RWPE2 (cell line): ENCODE results near the gene ANTXR1.

ENCODE experiments used
- ATAC-seq: fragments of 200-7000 bp; cut with Tn5 transposase; 3 replicates; pipeline ENCODE4 v1.9.1; 2021; ENCODE audit warnings: low read depth
- DNase-seq: peaks from one replicate; pipeline ENCODE4 v3.0.0-alpha.2; 2020; ENCODE audit warnings: low spot score
- H3K27ac ChIP-seq: fragments of 450-650 bp; 2 replicates; pipeline ENCODE4 v1.5.1; 2017; ENCODE audit warnings: mild to moderate bottlenecking; ENCODE audit not compliant: poor library complexity, severe bottlenecking
- H3K27me3 ChIP-seq: fragments of 250-450 bp; sonication (Bioruptor Pico); 2 replicates; pipeline ENCODE4 v1.5.1; 2021; ENCODE audit warnings: mild to moderate bottlenecking, moderate library complexity; ENCODE audit not compliant: insufficient read depth, poor library complexity, severe bottlenecking
- H3K36me3 ChIP-seq: fragments of 250-450 bp; sonication (Bioruptor Pico); 2 replicates; pipeline ENCODE4 v1.5.1; 2020; ENCODE audit warnings: low read depth, mild to moderate bottlenecking, moderate library complexity
- H3K4me1 ChIP-seq: fragments of 250-450 bp; sonication (Bioruptor Pico); 2 replicates; pipeline ENCODE4 v1.5.1; 2021; ENCODE audit warnings: mild to moderate bottlenecking, moderate library complexity; ENCODE audit not compliant: insufficient read depth, poor library complexity, severe bottlenecking
- H3K4me3 ChIP-seq: fragments of 250-450 bp; sonication (Bioruptor Pico); 2 replicates; pipeline ENCODE4 v1.5.1; 2021; ENCODE audit warnings: mild to moderate bottlenecking, moderate library complexity; ENCODE audit not compliant: severe bottlenecking
- H3K9me3 ChIP-seq: fragments of 250-450 bp; sonication (Bioruptor Pico); 2 replicates; pipeline ENCODE4 v1.5.1; 2021; ENCODE audit warnings: mild to moderate bottlenecking, moderate library complexity; ENCODE audit not compliant: severe bottlenecking
- TF ChIP-seq, protein P1 (sequence below): fragments of 450-650 bp; IDR thresholded peaks from one replicate; pipeline ENCODE4 v1.5.1; 2017; ENCODE audit warnings: mild to moderate bottlenecking, moderate library complexity; ENCODE audit not compliant: poor library complexity, severe bottlenecking

Gene ANTXR1

DNA sequence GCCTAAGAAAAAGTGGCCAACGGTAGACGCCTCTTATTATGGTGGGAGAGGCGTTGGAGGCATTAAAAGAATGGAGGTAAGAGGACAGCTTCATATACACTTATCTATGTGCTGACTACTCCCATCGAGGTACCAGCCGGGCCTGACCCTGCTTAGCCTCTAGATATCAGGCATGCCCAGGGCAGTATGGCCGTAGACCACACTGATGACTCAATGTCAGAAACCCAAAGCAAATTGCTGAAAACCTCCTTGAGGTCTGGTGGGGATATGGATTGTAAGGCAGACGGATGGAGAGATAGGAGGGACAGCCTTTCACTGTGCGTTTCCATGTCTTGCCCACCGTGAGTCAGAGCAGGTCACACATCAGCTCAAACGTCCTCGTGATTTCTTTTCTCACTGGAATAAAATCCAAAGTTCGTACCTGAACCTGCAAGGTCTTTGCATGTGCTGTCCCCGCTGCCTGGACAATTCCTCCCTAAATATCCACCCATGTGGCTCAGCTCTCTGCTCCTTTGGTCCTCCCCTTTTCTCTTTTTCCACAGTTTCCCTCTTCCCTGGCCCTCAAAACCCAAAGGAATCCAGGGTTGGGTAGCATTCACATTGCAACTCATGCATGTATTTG, 168.9 kb downstream of the ANTXR1 start:
- ATAC-seq (no peak), DNase-seq (no peak)
- TF ChIP-seq, protein P1, sequence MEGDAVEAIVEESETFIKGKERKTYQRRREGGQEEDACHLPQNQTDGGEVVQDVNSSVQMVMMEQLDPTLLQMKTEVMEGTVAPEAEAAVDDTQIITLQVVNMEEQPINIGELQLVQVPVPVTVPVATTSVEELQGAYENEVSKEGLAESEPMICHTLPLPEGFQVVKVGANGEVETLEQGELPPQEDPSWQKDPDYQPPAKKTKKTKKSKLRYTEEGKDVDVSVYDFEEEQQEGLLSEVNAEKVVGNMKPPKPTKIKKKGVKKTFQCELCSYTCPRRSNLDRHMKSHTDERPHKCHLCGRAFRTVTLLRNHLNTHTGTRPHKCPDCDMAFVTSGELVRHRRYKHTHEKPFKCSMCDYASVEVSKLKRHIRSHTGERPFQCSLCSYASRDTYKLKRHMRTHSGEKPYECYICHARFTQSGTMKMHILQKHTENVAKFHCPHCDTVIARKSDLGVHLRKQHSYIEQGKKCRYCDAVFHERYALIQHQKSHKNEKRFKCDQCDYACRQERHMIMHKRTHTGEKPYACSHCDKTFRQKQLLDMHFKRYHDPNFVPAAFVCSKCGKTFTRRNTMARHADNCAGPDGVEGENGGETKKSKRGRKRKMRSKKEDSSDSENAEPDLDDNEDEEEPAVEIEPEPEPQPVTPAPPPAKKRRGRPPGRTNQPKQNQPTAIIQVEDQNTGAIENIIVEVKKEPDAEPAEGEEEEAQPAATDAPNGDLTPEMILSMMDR: no peak
- Histone ChIP-seq H3K27ac (no peak overlapping the region), H3K27me3 (no peaks in the 10 kb centered on the region), H3K4me3 (no peak overlapping the region), H3K4me1 (peaks cover 13% of the 10 kb centered on the region), H3K9me3 (no peaks in the 10 kb centered on the region), H3K36me3 (peaks cover 22% of the 10 kb centered on the region)

DNA sequence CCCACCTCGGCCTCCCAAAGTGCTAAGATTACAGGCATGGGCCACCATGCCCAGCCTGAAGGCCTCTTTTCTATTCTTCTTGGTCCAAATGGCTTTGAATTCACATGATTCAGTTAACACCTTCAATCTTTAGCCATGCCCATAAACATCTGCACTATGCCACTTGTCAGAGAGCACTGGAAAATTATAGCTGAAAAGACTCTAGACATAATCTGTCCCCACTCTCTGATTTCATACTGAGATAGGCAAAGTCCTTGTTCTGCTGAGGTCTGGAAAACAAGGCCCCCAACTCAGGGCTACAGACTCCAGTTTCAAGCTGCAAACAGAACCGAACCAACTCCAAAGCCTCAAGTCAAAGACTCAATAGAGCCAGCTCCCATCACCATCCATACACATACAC, 170.7 kb downstream of the ANTXR1 start:
- DNase-seq (no peak), ATAC-seq (no peak)
- H3K4me3 ChIP-seq: no peak overlapping the region
- H3K4me1 ChIP-seq: no peaks in the 10 kb centered on the region
- no peaks in the 10 kb centered on the region for H3K27me3 ChIP-seq
- H3K9me3 ChIP-seq: no peaks in the 10 kb centered on the region
- H3K36me3 ChIP-seq: peaks cover 22% of the 10 kb centered on the region
- TF ChIP-seq, protein P1: no peak
- H3K27ac ChIP-seq: no peak overlapping the region

DNA sequence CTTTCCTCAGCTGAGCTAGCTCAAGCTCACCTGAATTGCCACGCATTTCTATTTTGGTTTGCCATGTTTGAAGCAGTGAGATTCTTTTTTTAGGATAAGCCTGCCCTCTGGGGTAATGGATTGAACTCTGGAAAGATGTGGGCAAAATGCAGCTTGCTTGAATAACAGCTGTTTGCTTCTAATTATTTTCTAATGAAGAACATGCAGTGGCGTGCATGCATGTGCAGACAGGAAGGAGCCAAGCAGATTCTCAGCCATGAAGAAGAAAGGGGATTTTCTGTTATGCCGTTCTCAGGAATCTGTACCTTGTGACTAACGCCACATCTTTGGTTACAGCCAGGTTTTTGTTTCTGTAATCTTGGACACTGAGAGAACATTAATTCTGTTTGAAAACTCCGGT, 171.2 kb downstream of the ANTXR1 start:
- H3K4me3 ChIP-seq: no peak overlapping the region
- no peak overlapping the region for H3K27ac ChIP-seq
- TF ChIP-seq, protein P1: no peak
- H3K9me3 ChIP-seq: no peaks in the 10 kb centered on the region
- H3K36me3 ChIP-seq: peaks cover 22% of the 10 kb centered on the region
- H3K27me3 ChIP-seq: no peaks in the 10 kb centered on the region
- no peaks in the 10 kb centered on the region for H3K4me1 ChIP-seq
- DNase-seq (no peak), ATAC-seq (no peak)

DNA sequence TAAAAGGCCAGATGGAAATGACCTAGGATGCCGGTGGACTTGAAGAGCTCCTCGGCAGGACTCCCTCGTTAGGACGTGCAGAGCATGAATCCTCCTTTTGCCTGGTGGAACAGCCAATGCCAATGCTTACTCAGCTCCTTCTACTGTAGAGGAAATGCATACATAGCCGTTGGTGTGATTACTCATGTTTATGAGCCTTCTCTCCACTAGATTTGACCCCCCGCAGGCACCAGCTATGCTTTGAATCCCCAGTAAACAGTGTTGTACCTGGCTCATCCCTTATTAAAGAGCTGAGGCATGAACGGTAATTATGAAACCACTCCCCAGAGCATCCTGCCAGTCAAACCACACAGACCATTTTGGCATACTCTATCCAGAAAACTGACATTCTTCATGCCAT, 172.8 kb downstream of the ANTXR1 start:
- Histone ChIP-seq H3K36me3 (peaks cover 22% of the 10 kb centered on the region), H3K27ac (no peak overlapping the region), H3K4me3 (no peak overlapping the region), H3K27me3 (no peaks in the 10 kb centered on the region), H3K9me3 (no peaks in the 10 kb centered on the region), H3K4me1 (no peaks in the 10 kb centered on the region)
- ATAC-seq (peak; percentile 40; the same call in 1 of the 3 replicates), DNase-seq (no peak)
- TF ChIP-seq, protein P1: no peak

DNA sequence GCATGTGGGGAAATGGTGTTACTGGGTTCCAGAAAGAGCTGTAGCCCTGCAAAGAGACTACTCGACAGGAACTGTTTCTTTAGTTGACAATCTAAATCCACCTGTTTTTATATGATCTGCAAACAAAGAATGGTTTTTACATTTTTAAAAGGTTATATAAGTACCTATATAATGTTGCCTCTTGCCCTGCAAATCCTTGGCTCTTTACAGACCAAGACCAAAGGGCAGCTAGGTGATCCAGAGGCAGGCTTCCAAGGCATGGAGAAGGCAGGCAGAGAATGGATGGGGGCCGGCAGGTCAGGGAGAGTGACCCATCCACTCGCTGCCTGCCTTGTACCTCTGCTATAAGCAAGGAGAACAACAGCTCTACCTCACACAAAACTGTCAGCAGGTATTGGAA, 173.6 kb downstream of the ANTXR1 start:
- no peak overlapping the region for H3K4me3 ChIP-seq
- H3K27ac ChIP-seq: no peak overlapping the region
- TF ChIP-seq, protein P1: no peak
- H3K9me3 ChIP-seq: no peaks in the 10 kb centered on the region
- no peaks in the 10 kb centered on the region for H3K4me1 ChIP-seq
- no peak for DNase-seq
- peaks cover 22% of the 10 kb centered on the region for H3K36me3 ChIP-seq
- ATAC-seq: no peak
- H3K27me3 ChIP-seq: no peaks in the 10 kb centered on the region
